ENCODE results near the gene NFE2L2.
"Not testable (repeated sequence)": the region's sequence is repeated elsewhere in the genome, so short reads cannot be mapped to it uniquely, and the experiment has no call there.

The NFE2L2 gene

DNA sequence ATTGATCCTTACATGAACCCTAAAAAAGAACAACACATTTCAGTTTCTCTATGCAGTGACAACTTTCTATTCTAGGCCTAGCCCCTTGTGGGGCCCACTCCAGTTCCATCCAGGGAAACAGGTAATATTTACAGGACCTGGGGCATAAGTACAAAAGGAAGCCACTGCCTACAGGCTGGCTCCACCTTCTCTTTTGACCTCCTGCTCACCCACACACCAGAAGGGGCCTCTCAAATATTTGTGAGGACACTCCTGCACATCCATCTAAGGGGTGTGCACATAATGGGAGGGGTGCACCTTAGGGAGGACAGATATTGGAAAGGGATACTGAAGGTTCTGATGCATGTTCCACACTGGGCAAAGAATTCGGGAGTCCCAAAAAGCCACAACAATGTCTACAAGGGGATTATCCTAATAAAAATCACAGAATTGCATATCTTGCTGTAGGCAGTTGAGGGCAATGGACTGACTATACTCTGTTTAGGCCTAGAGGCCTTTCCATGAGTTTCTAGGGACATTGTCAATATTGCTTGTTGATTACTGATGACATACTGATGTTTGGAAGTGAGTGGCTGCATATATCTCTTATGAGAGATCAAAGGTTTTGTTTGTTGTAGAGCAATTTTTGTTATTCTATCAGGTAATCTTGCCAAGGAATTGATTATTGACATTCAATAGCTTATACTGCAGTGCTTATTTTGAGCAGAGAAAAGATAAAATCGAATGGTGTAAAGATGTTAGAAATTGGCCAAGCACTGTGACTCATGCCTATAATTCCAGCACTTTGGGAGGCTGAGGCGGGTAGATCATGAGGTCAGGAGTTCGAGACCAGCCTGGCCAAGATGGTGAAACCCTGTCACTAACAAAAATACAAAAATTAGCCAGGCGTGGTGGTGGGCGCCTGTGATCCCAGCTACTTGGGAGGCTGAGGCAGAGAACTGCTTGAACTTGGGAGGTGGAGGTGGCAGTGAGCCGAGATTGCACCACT lies 75.8 kb downstream of the NFE2L2 start:
- no peak for DNase-seq

- no peak for DNase-seq
Measured at GRCh38 chr2:177187631-177188312, 76.8 kb downstream of the NFE2L2 start.

- DNase-seq: not testable (repeated sequence)
Measured at GRCh38 chr2:177186038-177186437, 78.5 kb downstream of the NFE2L2 start.

GRCh38 chr2:177184606-177185005 lies 79.9 kb downstream of the NFE2L2 start:
- no peak for DNase-seq

DNA sequence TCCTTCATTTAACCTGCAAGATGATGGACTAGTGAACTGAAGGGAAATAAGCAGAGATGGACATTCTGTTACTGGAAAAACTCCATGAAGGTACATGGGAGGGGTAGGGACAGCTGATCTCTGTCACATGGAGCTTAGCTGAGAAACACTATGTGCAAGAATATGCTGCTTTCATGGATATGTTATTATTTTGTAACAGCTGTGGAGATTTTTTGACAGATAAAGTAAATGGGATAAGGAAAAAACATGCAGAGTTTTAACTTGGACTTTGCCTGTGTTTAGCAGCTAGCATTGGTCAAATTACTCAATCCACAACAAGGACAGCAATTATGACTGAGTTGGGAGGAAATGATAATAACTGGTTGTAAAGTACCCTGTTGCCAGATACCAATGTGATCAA lies 80.7 kb downstream of the NFE2L2 start:
- no peak for DNase-seq

Data from CD4-positive, alpha-beta T cell treated with Interleukin-4 for 1 hour (primary cell).